ENCODE data around the gene NADSYN1.

Gene NADSYN1

GRCh38 chr11:71545405-71545966 lies 92.5 kb downstream of the NADSYN1 start:
- no peak overlapping the region for H3K9ac ChIP-seq (ENCODE audit: low read length)
- no peak overlapping the region for H3K27ac ChIP-seq (ENCODE audit: low read length)
- no peak overlapping the region for H2AFZ ChIP-seq (ENCODE audit: low read length)
- H3K36me3 ChIP-seq (replicated peaks; ENCODE audit: insufficient read depth, low read length): no peaks in the 10 kb centered on the region
- H3K9me2 ChIP-seq (replicated peaks; ENCODE audit: insufficient read depth, low read length): no peaks in the 10 kb centered on the region
- H3K27me3 ChIP-seq (replicated peaks; ENCODE audit: insufficient read depth, low read length): peaks cover 89% of the 10 kb centered on the region
- H3K79me2 ChIP-seq (ENCODE audit: low read length): no peaks in the 10 kb centered on the region
- no peak for DNase-seq
- H3K4me1 ChIP-seq (ENCODE audit: low read length): no peaks in the 10 kb centered on the region
- H3K4me3 ChIP-seq (ENCODE audit: low read length): no peak overlapping the region
- no peaks in the 10 kb centered on the region for H4K20me1 ChIP-seq (ENCODE audit: insufficient read depth, low read length)
- H3F3A ChIP-seq (ENCODE audit: insufficient read depth, low read length): no peaks in the 10 kb centered on the region
- H3K9me3 ChIP-seq (replicated peaks; ENCODE audit: insufficient read depth, low read length): no peaks in the 10 kb centered on the region
- TF ChIP-seq EZH2 (optimal IDR thresholded peaks at IDR 0.05; ENCODE audit: low read depth, low read length): no peak
- no peak for TF ChIP-seq CTCF (IDR thresholded peaks at IDR 0.05; ENCODE audit: low read length)
- no peak for TF ChIP-seq EZH2phosphoT487 (IDR thresholded peaks at IDR 0.05; ENCODE audit: low read length)
- H3K4me2 ChIP-seq (ENCODE audit: low read depth, low read length): no peak overlapping the region

GRCh38 chr11:71548120-71548519 lies 95.1 kb downstream of the NADSYN1 start, which contains the start of gene KRTAP5-9:
KRTAP5-9 (plus strand) TSS chr11:71548420; CDS start chr11:71548658, 238 bp downstream.
- no peaks in the 10 kb centered on the region for H3K9me2 ChIP-seq (replicated peaks; ENCODE audit: insufficient read depth, low read length)
- DNase-seq: no peak
- H3F3A ChIP-seq (ENCODE audit: insufficient read depth, low read length): no peaks in the 10 kb centered on the region
- H3K4me2 ChIP-seq (ENCODE audit: low read depth, low read length): no peak within 1 kb of the TSS
- H3K9ac ChIP-seq (ENCODE audit: low read length): no peak within 1 kb of the TSS
- no peaks in the 10 kb centered on the region for H3K4me1 ChIP-seq (ENCODE audit: low read length)
- no peak for TF ChIP-seq EZH2 (optimal IDR thresholded peaks at IDR 0.05; ENCODE audit: low read depth, low read length)
- TF ChIP-seq EZH2phosphoT487 (IDR thresholded peaks at IDR 0.05; ENCODE audit: low read length): no peak
- no peak for TF ChIP-seq CTCF (IDR thresholded peaks at IDR 0.05; ENCODE audit: low read length)
- no peak within 1 kb of the TSS for H2AFZ ChIP-seq (ENCODE audit: low read length)
- no peak within 1 kb of the TSS for H3K27ac ChIP-seq (ENCODE audit: low read length)
- H3K79me2 ChIP-seq (ENCODE audit: low read length): no peaks in the 10 kb centered on the region
- no peaks in the 10 kb centered on the region for H3K9me3 ChIP-seq (replicated peaks; ENCODE audit: insufficient read depth, low read length)
- H4K20me1 ChIP-seq (ENCODE audit: insufficient read depth, low read length): no peaks in the 10 kb centered on the region
- H3K27me3 ChIP-seq (replicated peaks; ENCODE audit: insufficient read depth, low read length): peaks cover 85% of the 10 kb centered on the region
- H3K36me3 ChIP-seq (replicated peaks; ENCODE audit: insufficient read depth, low read length): no peaks in the 10 kb centered on the region
- H3K4me3 ChIP-seq (ENCODE audit: low read length): no peak within 1 kb of the TSS

- TF ChIP-seq EZH2 (optimal IDR thresholded peaks at IDR 0.05; ENCODE audit: low read depth, low read length): no peak
- no peak for TF ChIP-seq CTCF (IDR thresholded peaks at IDR 0.05; ENCODE audit: low read length)
- Histone ChIP-seq H2AFZ (ENCODE audit: low read length) (no peak overlapping the region), H3K36me3 (replicated peaks; ENCODE audit: insufficient read depth, low read length) (no peaks in the 10 kb centered on the region), H3K27ac (ENCODE audit: low read length) (no peak overlapping the region), H4K20me1 (ENCODE audit: insufficient read depth, low read length) (no peaks in the 10 kb centered on the region), H3K4me3 (ENCODE audit: low read length) (no peak overlapping the region), H3K4me2 (ENCODE audit: low read depth, low read length) (no peak overlapping the region), H3K9me2 (replicated peaks; ENCODE audit: insufficient read depth, low read length) (no peaks in the 10 kb centered on the region), H3F3A (ENCODE audit: insufficient read depth, low read length) (no peaks in the 10 kb centered on the region), H3K9me3 (replicated peaks; ENCODE audit: insufficient read depth, low read length) (no peaks in the 10 kb centered on the region), H3K4me1 (ENCODE audit: low read length) (no peaks in the 10 kb centered on the region), H3K27me3 (replicated peaks; ENCODE audit: insufficient read depth, low read length) (peaks cover 79% of the 10 kb centered on the region), H3K9ac (ENCODE audit: low read length) (no peak overlapping the region), H3K79me2 (ENCODE audit: low read length) (no peaks in the 10 kb centered on the region)
- no peak for DNase-seq
Observed at GRCh38 chr11:71548716-71549151, 95.7 kb downstream of the NADSYN1 start.
